Stimulated activated effector memory CD8-positive, alpha-beta T cell treated with anti-CD3 and anti-CD28 coated beads, Interleukin-12 subunit alpha, Interleukin-12 subunit beta, amount 100 ng/mL, for 72 hours (primary cell): ENCODE measurements around the gene ADAMTS15.
"Not testable (repeated sequence)": the region's sequence is repeated elsewhere in the genome, so short reads cannot be mapped to it uniquely, and the experiment has no call there.

Source experiments
- ATAC-seq: fragments of 150-1000 bp; cut with Tn5 transposase; 2 replicates; pipeline ENCODE4 v1.10.0; 2021
- DNase-seq, 2 donors: peaks; one replicate each; pipeline ENCODE4 v3.0.0; 2021 to 2022; ENCODE audit warnings: low spot score in 2 of 2
- H3K27ac Mint-ChIP-seq: one replicate; pipeline ENCODE4 v1.8.0; 2022; ENCODE audit warnings: mild to moderate bottlenecking, mixed read lengths
- H3K36me3 Mint-ChIP-seq: one replicate; pipeline ENCODE4 v1.8.0; 2022; ENCODE audit warnings: mild to moderate bottlenecking, mixed read lengths
- H3K4me1 Mint-ChIP-seq: one replicate; pipeline ENCODE4 v1.8.0; 2022; ENCODE audit warnings: mixed read lengths
- H3K4me3 Mint-ChIP-seq: one replicate; pipeline ENCODE4 v1.8.0; 2022; ENCODE audit warnings: mild to moderate bottlenecking, mixed read lengths
- H3K9me3 Mint-ChIP-seq: one replicate; pipeline ENCODE4 v1.8.0; 2022; ENCODE audit warnings: mixed read lengths

Gene ADAMTS15

GRCh38 chr11:130426837-130427341 is 21.6 kb upstream of the ADAMTS15 start:
- Mint-ChIP-seq H3K4me1 (peaks cover 14% of the 10 kb centered on the region), H3K9me3 (no peaks in the 10 kb centered on the region), H3K4me3 (peak overlapping the region; percentile 65), H3K27ac (no peak overlapping the region), H3K36me3 (no peaks in the 10 kb centered on the region)
- DNase-seq (no peak), ATAC-seq (no peak)

GRCh38 chr11:130427581-130428315 is 20.7 kb upstream of the ADAMTS15 start:
- H3K4me1 Mint-ChIP-seq, result peaks cover 14% of the 10 kb centered on the region
- H3K9me3 Mint-ChIP-seq, result no peaks in the 10 kb centered on the region
- DNase-seq, result no peak
- no peaks in the 10 kb centered on the region for H3K36me3 Mint-ChIP-seq
- ATAC-seq, result peak; percentile 17
- peak overlapping the region; percentile 65 for H3K4me3 Mint-ChIP-seq
- no peak overlapping the region for H3K27ac Mint-ChIP-seq

GRCh38 chr11:130428316-130429119 is 19.9 kb upstream of the ADAMTS15 start, which contains the start of gene ADAMTS8:
Gene ADAMTS8, minus strand, starts transcription at chr11:130428609. Its CDS starts 323 bp downstream, at chr11:130428286.
- no peaks in the 10 kb centered on the region for H3K36me3 Mint-ChIP-seq
- H3K27ac Mint-ChIP-seq, result no peak within 1 kb of the TSS
- H3K9me3 Mint-ChIP-seq, result no peaks in the 10 kb centered on the region
- ATAC-seq (peak; percentile 9), DNase-seq (no peak)
- H3K4me1 Mint-ChIP-seq, result peaks cover 14% of the 10 kb centered on the region
- H3K4me3 Mint-ChIP-seq, result peak within 1 kb of the TSS; percentile 69

- Mint-ChIP-seq H3K9me3 (no peaks in the 10 kb centered on the region), H3K4me3 (peak overlapping the region; percentile 69), H3K36me3 (no peaks in the 10 kb centered on the region), H3K4me1 (peaks cover 14% of the 10 kb centered on the region), H3K27ac (no peak overlapping the region)
- ATAC-seq (no peak), DNase-seq (no peak)
These were observed 19.2 kb upstream of the ADAMTS15 start for GRCh38 chr11:130429120-130429681.

DNA sequence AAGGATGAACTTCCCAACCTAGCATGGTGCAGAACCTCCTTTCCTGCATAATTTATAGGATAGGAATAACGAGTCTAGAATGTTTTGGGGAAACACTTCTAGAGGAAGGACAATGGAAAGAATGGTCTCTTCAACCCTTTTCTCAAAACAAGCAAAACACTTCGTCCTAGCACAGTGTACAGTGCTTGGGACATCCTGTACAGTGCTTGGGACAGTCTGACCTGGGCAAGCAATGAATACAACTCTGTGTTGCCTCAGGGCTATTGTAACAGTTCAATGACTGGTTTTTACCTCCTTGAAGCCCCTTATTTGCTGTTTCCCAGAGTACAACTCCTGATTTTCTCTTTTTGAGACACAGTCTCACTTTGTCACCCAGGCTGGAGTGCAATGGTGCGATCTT is 18.5 kb upstream of the ADAMTS15 start:
- Mint-ChIP-seq H3K4me3 (no peak overlapping the region), H3K9me3 (no peaks in the 10 kb centered on the region), H3K36me3 (no peaks in the 10 kb centered on the region), H3K27ac (no peak overlapping the region), H3K4me1 (peaks cover 14% of the 10 kb centered on the region)
- ATAC-seq (no peak), DNase-seq (no peak)

GRCh38 chr11:130431331-130431773 is 17.1 kb upstream of the ADAMTS15 start:
- Mint-ChIP-seq H3K4me3 (no peak overlapping the region), H3K36me3 (no peaks in the 10 kb centered on the region), H3K9me3 (no peaks in the 10 kb centered on the region), H3K4me1 (peaks cover 14% of the 10 kb centered on the region), H3K27ac (no peak overlapping the region)
- ATAC-seq (peak; percentile 52), DNase-seq (peak; percentile 44 to 79)

GRCh38 chr11:130431801-130432200 is 16.6 kb upstream of the ADAMTS15 start:
- no peak overlapping the region for H3K27ac Mint-ChIP-seq
- ATAC-seq (no peak), DNase-seq (no peak)
- H3K4me1 Mint-ChIP-seq, result peaks cover 13% of the 10 kb centered on the region
- no peaks in the 10 kb centered on the region for H3K9me3 Mint-ChIP-seq
- no peak overlapping the region for H3K4me3 Mint-ChIP-seq
- no peaks in the 10 kb centered on the region for H3K36me3 Mint-ChIP-seq

GRCh38 chr11:130433357-130433756 is 15.1 kb upstream of the ADAMTS15 start:
- Mint-ChIP-seq H3K36me3 (no peaks in the 10 kb centered on the region), H3K27ac (no peak overlapping the region), H3K4me3 (no peak overlapping the region), H3K9me3 (no peaks in the 10 kb centered on the region), H3K4me1 (peaks cover 10% of the 10 kb centered on the region)
- DNase-seq (no peak), ATAC-seq (no peak)

GRCh38 chr11:130434521-130435223 is 13.8 kb upstream of the ADAMTS15 start:
- Mint-ChIP-seq H3K27ac (no peak overlapping the region), H3K9me3 (no peaks in the 10 kb centered on the region), H3K4me3 (no peak overlapping the region), H3K4me1 (peaks cover 15% of the 10 kb centered on the region), H3K36me3 (no peaks in the 10 kb centered on the region)
- ATAC-seq (peak; percentile 84), DNase-seq (peak; percentile 55 to 79)

- Mint-ChIP-seq H3K4me3 (no peak overlapping the region), H3K9me3 (no peaks in the 10 kb centered on the region)
- no peak for DNase-seq
These were observed 12.8 kb upstream of the ADAMTS15 start for GRCh38 chr11:130435671-130436070.

GRCh38 chr11:130436171-130436570 is 12.3 kb upstream of the ADAMTS15 start:
- Mint-ChIP-seq H3K27ac (no peak overlapping the region), H3K4me3 (no peak overlapping the region), H3K36me3 (no peaks in the 10 kb centered on the region), H3K4me1 (peaks cover 21% of the 10 kb centered on the region), H3K9me3 (no peaks in the 10 kb centered on the region)
- DNase-seq (no peak), ATAC-seq (no peak)

More at GRCh38 chr11:130435671-130436070, 12.8 kb upstream of the ADAMTS15 start:
- ATAC-seq, result no peak
- peaks cover 21% of the 10 kb centered on the region for H3K4me1 Mint-ChIP-seq
- no peak overlapping the region for H3K27ac Mint-ChIP-seq
- H3K36me3 Mint-ChIP-seq, result no peaks in the 10 kb centered on the region

GRCh38 chr11:130437848-130438247 is 10.6 kb upstream of the ADAMTS15 start:
- ATAC-seq (no peak), DNase-seq (no peak)
- H3K36me3 Mint-ChIP-seq, result no peaks in the 10 kb centered on the region
- no peak overlapping the region for H3K4me3 Mint-ChIP-seq
- no peaks in the 10 kb centered on the region for H3K9me3 Mint-ChIP-seq
- H3K27ac Mint-ChIP-seq, result no peak overlapping the region
- H3K4me1 Mint-ChIP-seq, result peaks cover 21% of the 10 kb centered on the region

GRCh38 chr11:130438401-130439159 is 9.9 kb upstream of the ADAMTS15 start:
- not testable (repeated sequence) for H3K36me3 Mint-ChIP-seq, H3K9me3 Mint-ChIP-seq, DNase-seq
- H3K4me3 Mint-ChIP-seq, result peak overlapping the region; percentile 3
- ATAC-seq, result peak; percentile 4
- peaks cover 21% of the 10 kb centered on the region for H3K4me1 Mint-ChIP-seq
- H3K27ac Mint-ChIP-seq, result peak overlapping the region; percentile 50

DNA sequence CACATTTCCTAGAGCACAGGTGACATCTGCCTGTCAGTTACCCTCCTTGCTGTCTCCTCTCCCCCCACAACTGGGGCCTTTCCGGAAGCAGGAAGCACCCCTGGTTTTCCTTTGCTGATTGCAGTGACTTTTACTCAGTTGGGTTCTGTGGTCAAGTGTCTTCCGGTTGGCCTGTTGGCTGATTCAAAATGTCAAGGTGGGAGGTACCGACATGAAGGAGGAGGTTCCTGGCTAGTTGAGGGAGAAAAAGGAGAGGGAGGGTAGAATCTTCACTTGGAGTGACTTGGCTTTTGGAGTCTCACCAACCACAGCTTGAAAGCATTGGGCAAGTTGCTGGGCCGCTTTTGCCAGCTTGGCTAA is 9.3 kb upstream of the ADAMTS15 start:
- H3K4me3 Mint-ChIP-seq, result peak overlapping the region; percentile 3
- no peaks in the 10 kb centered on the region for H3K9me3 Mint-ChIP-seq
- H3K27ac Mint-ChIP-seq, result peak overlapping the region; percentile 50
- peak; percentile 66 for ATAC-seq
- no peaks in the 10 kb centered on the region for H3K36me3 Mint-ChIP-seq
- no peak for DNase-seq
- H3K4me1 Mint-ChIP-seq, result peaks cover 21% of the 10 kb centered on the region
